Activated naive CD4-positive, alpha-beta T cell treated with anti-CD3 and anti-CD28 coated beads, Interleukin-2, amount 10 ng/mL, durations not matched to agents 7 days and 5 days (primary cell): ENCODE data around the gene CHI3L1.

ENCODE experiments used
- CTCF ChIA-PET: fragments of 350-600 bp; sonication (Branson Sonifier 250); formaldehyde crosslinking; loops from one replicate; lab custom pipeline; 2021; ENCODE audit warnings: antibody characterized with exemption; lab: Charles Lee
- DNase-seq: peaks from one replicate; pipeline ENCODE4 v3.0.0-alpha.2; 2020
- H3K27ac Mint-ChIP-seq: one replicate; pipeline ENCODE4 v1.8.0; 2021; ENCODE audit warnings: mild to moderate bottlenecking, moderate library complexity, mixed read lengths
- H3K27me3 Mint-ChIP-seq: one replicate; pipeline ENCODE4 v1.8.0; 2021; ENCODE audit warnings: mild to moderate bottlenecking, mixed read lengths
- H3K36me3 Mint-ChIP-seq: one replicate; pipeline ENCODE4 v1.8.0; 2021; ENCODE audit warnings: mixed read lengths
- H3K4me1 Mint-ChIP-seq: one replicate; pipeline ENCODE4 v1.8.0; 2021; ENCODE audit warnings: mixed read lengths
- H3K4me3 Mint-ChIP-seq: one replicate; pipeline ENCODE4 v1.8.0; 2021; ENCODE audit warnings: mild to moderate bottlenecking, moderate library complexity, mixed read lengths
- H3K9me3 Mint-ChIP-seq: one replicate; pipeline ENCODE4 v1.8.0; 2021; ENCODE audit warnings: mixed read lengths

The CHI3L1 gene

DNA sequence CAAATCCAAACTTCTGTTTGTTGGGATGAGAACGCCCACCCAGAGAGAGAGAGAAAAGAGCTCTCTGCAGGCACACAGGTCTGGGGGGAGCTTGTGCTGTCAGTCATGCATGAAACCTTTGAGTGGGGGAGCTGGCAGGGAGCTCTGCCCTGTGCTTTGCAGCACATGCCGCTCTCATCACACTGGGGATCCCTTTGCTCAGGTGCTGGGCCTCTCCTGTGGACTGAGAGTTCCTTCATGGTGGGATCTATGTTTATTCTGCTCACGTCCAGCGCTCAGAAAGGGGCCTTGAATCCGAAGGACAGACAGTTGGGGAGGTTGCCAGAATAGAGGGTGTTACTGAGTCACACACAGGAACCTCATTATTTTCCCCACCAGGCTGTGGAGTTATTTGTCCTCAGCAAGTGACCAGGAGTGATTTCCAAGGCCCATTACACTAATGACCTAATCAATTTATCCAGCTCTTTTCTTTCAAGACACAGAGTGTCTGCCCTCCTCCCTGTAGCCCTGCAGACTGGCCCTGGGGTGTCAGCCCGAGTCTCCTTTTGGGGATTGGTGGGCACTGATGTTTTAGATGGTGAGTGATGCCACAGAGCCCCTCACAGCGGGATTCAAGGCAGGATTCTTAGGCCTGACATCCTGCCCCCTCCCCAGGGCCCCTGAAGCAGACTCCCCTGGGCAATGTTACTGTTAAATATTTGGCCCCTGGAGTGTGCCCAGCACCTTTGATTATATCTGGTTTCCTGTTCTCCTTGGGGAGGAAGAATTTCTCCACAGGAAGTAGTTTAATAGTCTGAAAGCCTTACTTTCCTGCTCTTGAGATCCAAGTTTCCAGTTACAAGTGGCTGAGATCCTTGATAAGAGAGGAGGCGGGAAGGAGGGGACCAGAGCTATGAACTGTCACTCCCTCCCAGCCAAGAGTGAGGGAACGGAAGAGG, 33.2 kb downstream of the CHI3L1 start:
- no peak overlapping the region for H3K4me3 Mint-ChIP-seq
- H3K27ac Mint-ChIP-seq, result no peak overlapping the region
- CTCF ChIA-PET, result interaction anchor here (1.0 kb wide), 1 partner anchor 114 kb away, joined by 3 read pairs; no protein-coding TSS in a partner anchor
- H3K4me1 Mint-ChIP-seq, result no peaks in the 10 kb centered on the region
- no peaks in the 10 kb centered on the region for H3K9me3 Mint-ChIP-seq
- H3K36me3 Mint-ChIP-seq, result no peaks in the 10 kb centered on the region
- no peak for DNase-seq
- peaks cover 27% of the 10 kb centered on the region for H3K27me3 Mint-ChIP-seq

DNA sequence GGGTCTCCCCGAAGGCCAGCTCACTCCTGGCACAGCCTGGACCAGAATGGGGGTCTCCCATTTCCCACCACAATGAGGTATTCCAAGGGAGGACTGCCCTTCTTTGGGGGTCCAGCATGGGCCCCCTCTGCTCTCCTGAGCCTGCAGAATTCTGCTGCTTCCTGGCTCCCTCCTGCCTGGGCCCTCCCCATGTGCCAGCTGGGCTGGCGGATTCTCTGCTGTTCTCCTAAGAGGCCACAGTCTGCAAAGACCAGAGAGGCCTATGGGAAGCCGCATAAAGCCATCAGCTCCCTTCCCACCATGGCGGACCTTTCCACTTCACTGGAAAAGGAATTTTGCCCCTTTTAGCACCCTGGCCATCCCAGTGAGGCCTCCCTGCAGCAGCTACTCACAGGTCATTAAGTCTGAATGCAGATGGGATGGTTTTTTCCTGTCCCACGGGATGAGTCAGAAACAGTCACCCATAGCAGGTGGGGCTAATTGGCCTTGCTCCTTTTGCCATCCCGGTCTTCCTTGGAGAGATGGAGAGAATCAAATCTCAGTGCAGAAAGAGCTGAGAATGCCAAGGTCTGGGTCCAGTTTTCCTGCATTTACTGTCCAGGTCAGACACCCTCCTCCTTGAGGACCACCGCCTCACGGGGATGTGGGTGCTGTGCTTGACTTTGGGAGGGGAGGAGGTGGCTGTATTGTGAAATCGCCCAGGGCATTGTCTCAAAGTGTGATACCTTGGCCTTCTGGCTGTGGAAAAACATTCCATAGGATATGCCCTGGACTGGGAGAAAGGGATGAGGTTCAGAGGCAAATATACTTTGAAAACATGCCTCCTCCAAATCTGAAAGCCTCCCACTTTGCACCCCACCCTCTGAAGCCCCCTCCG, 34.1 kb downstream of the CHI3L1 start:
- H3K36me3 Mint-ChIP-seq, result no peaks in the 10 kb centered on the region
- H3K4me3 Mint-ChIP-seq, result no peak overlapping the region
- CTCF ChIA-PET, result interaction anchor here (1.0 kb wide), 1 partner anchor 39 kb away, joined by 3 read pairs; no protein-coding TSS in a partner anchor
- no peak for DNase-seq
- no peaks in the 10 kb centered on the region for H3K9me3 Mint-ChIP-seq
- H3K27me3 Mint-ChIP-seq, result peaks cover 24% of the 10 kb centered on the region
- H3K27ac Mint-ChIP-seq, result no peak overlapping the region
- H3K4me1 Mint-ChIP-seq, result no peaks in the 10 kb centered on the region

- DNase-seq, result no peak
- H3K27me3 Mint-ChIP-seq, result peaks cover 24% of the 10 kb centered on the region
- CTCF ChIA-PET, result interaction anchor here (1.0 kb wide), 1 partner anchor 40 kb away, joined by 3 read pairs; no protein-coding TSS in a partner anchor
- no peaks in the 10 kb centered on the region for H3K36me3 Mint-ChIP-seq
- H3K27ac Mint-ChIP-seq, result no peak overlapping the region
- H3K4me3 Mint-ChIP-seq, result no peak overlapping the region
- no peaks in the 10 kb centered on the region for H3K9me3 Mint-ChIP-seq
- H3K4me1 Mint-ChIP-seq, result no peaks in the 10 kb centered on the region
These were observed 34.9 kb downstream of the CHI3L1 start for GRCh38 chr1:203151362-203152157.

- CTCF ChIA-PET, result no interaction called here
- Mint-ChIP-seq H3K4me1 (no peaks in the 10 kb centered on the region), H3K4me3 (no peak overlapping the region), H3K9me3 (no peaks in the 10 kb centered on the region), H3K27me3 (peaks cover 20% of the 10 kb centered on the region), H3K36me3 (no peaks in the 10 kb centered on the region), H3K27ac (no peak overlapping the region)
- DNase-seq, result no peak
These were observed 35.8 kb downstream of the CHI3L1 start for GRCh38 chr1:203150511-203151297.

- H3K4me1 Mint-ChIP-seq, result no peaks in the 10 kb centered on the region
- CTCF ChIA-PET, result interaction anchor here (0.6 to 3.2 kb wide), 4 partner anchors 23 to 773 kb away, joined by 3 to 10 read pairs (median 3); no protein-coding TSS in a partner anchor
- H3K36me3 Mint-ChIP-seq, result no peaks in the 10 kb centered on the region
- DNase-seq, result no peak
- no peaks in the 10 kb centered on the region for H3K9me3 Mint-ChIP-seq
- H3K27ac Mint-ChIP-seq, result no peak overlapping the region
- no peak overlapping the region for H3K4me3 Mint-ChIP-seq
- peaks cover 16% of the 10 kb centered on the region for H3K27me3 Mint-ChIP-seq
These were observed 37.2 kb downstream of the CHI3L1 start for GRCh38 chr1:203149188-203149840.

GRCh38 chr1:203148579-203148978, 37.9 kb downstream of the CHI3L1 start:
- no peaks in the 10 kb centered on the region for H3K36me3 Mint-ChIP-seq
- H3K9me3 Mint-ChIP-seq, result no peaks in the 10 kb centered on the region
- H3K4me3 Mint-ChIP-seq, result no peak overlapping the region
- H3K27me3 Mint-ChIP-seq, result peaks cover 16% of the 10 kb centered on the region
- no peak for DNase-seq
- CTCF ChIA-PET, result interaction anchor here (0.9 to 3.2 kb wide), 5 partner anchors 11 to 67 kb away, joined by 3 to 10 read pairs (median 3); no protein-coding TSS in a partner anchor
- H3K4me1 Mint-ChIP-seq, result no peaks in the 10 kb centered on the region
- H3K27ac Mint-ChIP-seq, result no peak overlapping the region

DNA sequence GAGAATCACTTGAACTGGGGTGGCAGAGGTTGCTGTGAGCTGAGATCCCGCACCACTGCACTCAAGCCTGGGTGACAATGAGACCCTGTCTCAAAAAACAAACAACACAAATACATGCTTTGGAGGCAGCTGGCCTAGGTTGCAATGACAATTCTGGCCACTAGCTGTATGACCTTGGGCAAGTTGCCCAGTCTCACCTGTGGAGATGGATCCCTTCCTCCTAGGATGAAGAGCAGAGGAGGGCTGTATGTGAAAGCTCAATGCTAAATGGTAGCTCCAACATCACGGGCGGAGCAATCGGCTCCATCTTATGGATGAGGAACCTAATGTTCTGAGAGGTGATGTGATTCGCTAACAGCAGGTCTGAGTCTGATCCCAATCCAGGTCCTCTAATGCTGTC, 38.4 kb downstream of the CHI3L1 start:
- no peaks in the 10 kb centered on the region for H3K36me3 Mint-ChIP-seq
- no peak for DNase-seq
- H3K4me3 Mint-ChIP-seq, result no peak overlapping the region
- no peaks in the 10 kb centered on the region for H3K9me3 Mint-ChIP-seq
- H3K27ac Mint-ChIP-seq, result no peak overlapping the region
- H3K4me1 Mint-ChIP-seq, result no peaks in the 10 kb centered on the region
- CTCF ChIA-PET, result interaction anchor here (0.9 to 3.2 kb wide), 6 partner anchors 10 to 68 kb away, joined by 3 to 10 read pairs (median 3); no protein-coding TSS in a partner anchor
- H3K27me3 Mint-ChIP-seq, result peaks cover 16% of the 10 kb centered on the region

DNA sequence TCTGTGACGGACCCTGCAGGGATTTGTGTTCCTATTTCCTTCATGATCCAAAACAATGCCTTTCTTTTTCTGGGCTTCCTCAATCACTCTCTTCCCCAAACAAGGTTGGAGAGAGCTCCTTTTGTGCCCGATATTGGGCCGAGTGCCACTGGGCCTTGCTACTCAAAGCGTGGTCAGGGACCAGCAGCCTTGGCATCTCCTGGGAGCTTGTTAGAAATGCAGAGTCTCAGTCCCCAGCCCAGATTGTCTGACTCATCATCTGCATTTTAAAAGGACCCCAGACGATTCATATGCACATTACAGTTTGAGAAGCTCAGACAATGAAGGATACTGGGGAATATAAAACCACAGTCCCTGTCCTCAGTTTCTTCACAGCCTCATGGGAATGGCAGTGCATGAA, 39.1 kb downstream of the CHI3L1 start:
- H3K36me3 Mint-ChIP-seq, result no peaks in the 10 kb centered on the region
- H3K27ac Mint-ChIP-seq, result no peak overlapping the region
- CTCF ChIA-PET, result interaction anchor here (1.0 to 3.2 kb wide), 3 partner anchors 9 to 26 kb away, joined by 3 to 10 read pairs (median 3); no protein-coding TSS in a partner anchor
- H3K4me1 Mint-ChIP-seq, result no peaks in the 10 kb centered on the region
- no peaks in the 10 kb centered on the region for H3K9me3 Mint-ChIP-seq
- H3K27me3 Mint-ChIP-seq, result peaks cover 16% of the 10 kb centered on the region
- DNase-seq, result no peak
- no peak overlapping the region for H3K4me3 Mint-ChIP-seq

DNA sequence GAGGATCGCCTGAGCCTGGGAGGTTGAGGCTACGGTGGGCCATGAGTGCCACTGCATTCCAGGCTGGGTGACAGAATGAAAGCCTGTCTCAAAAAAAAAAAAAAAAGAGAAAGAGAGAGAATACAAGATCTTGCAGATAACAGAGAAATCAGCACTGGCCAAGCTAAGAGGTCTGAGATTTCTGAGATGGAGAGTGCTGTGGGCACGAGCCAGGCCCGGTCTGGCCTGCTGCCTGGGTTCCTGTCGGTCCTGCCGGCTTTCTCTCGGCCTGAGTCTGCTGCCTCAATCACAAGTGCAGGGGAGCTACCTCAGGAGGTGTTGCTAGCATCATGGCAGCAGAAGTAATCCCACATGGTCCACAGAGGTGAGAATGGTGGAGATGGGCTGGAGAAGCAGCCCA, 40.0 kb downstream of the CHI3L1 start:
- no peak overlapping the region for H3K27ac Mint-ChIP-seq
- H3K9me3 Mint-ChIP-seq, result no peaks in the 10 kb centered on the region
- no peaks in the 10 kb centered on the region for H3K36me3 Mint-ChIP-seq
- DNase-seq, result no peak
- H3K4me1 Mint-ChIP-seq, result no peaks in the 10 kb centered on the region
- H3K4me3 Mint-ChIP-seq, result no peak overlapping the region
- CTCF ChIA-PET, result no interaction called here
- peaks cover 12% of the 10 kb centered on the region for H3K27me3 Mint-ChIP-seq

GRCh38 chr1:203146042-203146369, 40.5 kb downstream of the CHI3L1 start:
- no peak overlapping the region for H3K27ac Mint-ChIP-seq
- no peak for DNase-seq
- H3K9me3 Mint-ChIP-seq, result no peaks in the 10 kb centered on the region
- no peaks in the 10 kb centered on the region for H3K4me1 Mint-ChIP-seq
- CTCF ChIA-PET, result no interaction called here
- H3K36me3 Mint-ChIP-seq, result no peaks in the 10 kb centered on the region
- H3K27me3 Mint-ChIP-seq, result peaks cover 14% of the 10 kb centered on the region
- H3K4me3 Mint-ChIP-seq, result no peak overlapping the region

- no peaks in the 10 kb centered on the region for H3K4me1 Mint-ChIP-seq
- no peak overlapping the region for H3K4me3 Mint-ChIP-seq
- no peak overlapping the region for H3K27ac Mint-ChIP-seq
- CTCF ChIA-PET, result no interaction called here
- H3K27me3 Mint-ChIP-seq, result peaks cover 9% of the 10 kb centered on the region
- DNase-seq, result no peak
- H3K36me3 Mint-ChIP-seq, result no peaks in the 10 kb centered on the region
- H3K9me3 Mint-ChIP-seq, result no peaks in the 10 kb centered on the region
These were observed 41.0 kb downstream of the CHI3L1 start for GRCh38 chr1:203145321-203146041.

DNA sequence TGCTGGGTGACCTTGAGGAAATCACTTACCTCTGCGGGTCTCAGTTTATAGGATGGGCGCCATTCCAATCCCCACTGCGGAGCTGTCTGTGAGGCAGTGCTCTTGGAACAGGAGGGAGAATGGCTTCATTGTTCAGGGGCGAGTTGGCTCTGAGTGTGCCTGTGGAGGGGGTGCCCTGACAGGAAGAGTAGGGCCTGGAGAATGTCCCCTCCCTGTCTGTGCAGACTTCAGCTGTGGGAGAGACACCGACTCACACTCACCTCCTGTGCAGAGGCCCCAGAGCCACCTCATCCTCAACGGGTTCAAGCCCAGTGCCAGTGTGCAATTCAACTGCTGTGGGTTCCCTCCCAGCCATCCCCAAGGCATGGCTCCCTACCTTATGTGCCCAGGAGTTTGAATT, 41.8 kb downstream of the CHI3L1 start:
- H3K9me3 Mint-ChIP-seq, result no peaks in the 10 kb centered on the region
- H3K4me3 Mint-ChIP-seq, result no peak overlapping the region
- DNase-seq, result no peak
- no peaks in the 10 kb centered on the region for H3K36me3 Mint-ChIP-seq
- peaks cover 3% of the 10 kb centered on the region for H3K27me3 Mint-ChIP-seq
- no peaks in the 10 kb centered on the region for H3K4me1 Mint-ChIP-seq
- CTCF ChIA-PET, result no interaction called here
- no peak overlapping the region for H3K27ac Mint-ChIP-seq
